ACC112 (cell line): ENCODE results near the gene GNAO1.

Source experiments
- H2AFZ ChIP-seq: fragments of 200-600 bp; sonication (generic); one replicate; pipeline ENCODE4 v1.6.0; 2017; ENCODE audit warnings: antibody characterized with exemption, low read length; ENCODE audit not compliant: unreplicated experiment
- H3K27ac ChIP-seq: fragments of 200-600 bp; sonication (generic); 2 replicates; pipeline ENCODE4 v1.5.1; 2014; ENCODE audit warnings: low read depth, mild to moderate bottlenecking, antibody characterized with exemption, low read length, moderate library complexity
- H3K27me3 ChIP-seq: fragments of 200-600 bp; sonication (generic); 2 replicates; pipeline ENCODE4 v1.6.1; 2014; ENCODE audit warnings: mild to moderate bottlenecking, antibody characterized with exemption, low read length, moderate library complexity, mixed read lengths; ENCODE audit not compliant: insufficient read depth
- H3K36me3 ChIP-seq: fragments of 200-600 bp; sonication (generic); 2 replicates; pipeline ENCODE4 v1.6.1; 2016; ENCODE audit warnings: mild to moderate bottlenecking, antibody characterized with exemption, low read length, moderate library complexity, mixed read lengths; ENCODE audit not compliant: insufficient read depth
- H3K4me1 ChIP-seq: fragments of 200-600 bp; sonication (generic); one replicate; pipeline ENCODE4 v1.6.1; 2016; ENCODE audit warnings: low read length, mixed read lengths; ENCODE audit not compliant: insufficient read depth, unreplicated experiment, control insufficient read depth
- H3K4me3 ChIP-seq: fragments of 200-600 bp; sonication (generic); 2 replicates; pipeline ENCODE4 v1.5.1; 2014; ENCODE audit warnings: mild to moderate bottlenecking, low read depth, low read length
- H3K79me2 ChIP-seq: fragments of 200-600 bp; sonication (generic); one replicate; pipeline ENCODE4 v1.6.0; 2016; ENCODE audit warnings: low read length; ENCODE audit not compliant: control insufficient read depth, unreplicated experiment, insufficient read depth

Gene GNAO1

GRCh38 chr16:56357241-56357764, 166.0 kb downstream of the GNAO1 start:
- no peaks in the 10 kb centered on the region for H3K27me3 ChIP-seq
- no peaks in the 10 kb centered on the region for H3K79me2 ChIP-seq
- peak overlapping the region; percentile 79 for H2AFZ ChIP-seq
- peak overlapping the region; percentile 63 for H3K4me3 ChIP-seq
- peak overlapping the region; percentile 75 for H3K27ac ChIP-seq
- no peaks in the 10 kb centered on the region for H3K36me3 ChIP-seq
- H3K4me1 ChIP-seq: peaks cover 11% of the 10 kb centered on the region

GRCh38 chr16:56357765-56358322, 166.6 kb downstream of the GNAO1 start:
- Histone ChIP-seq H2AFZ (peak overlapping the region; percentile 79), H3K27ac (peak overlapping the region; percentile 75), H3K4me1 (peaks cover 11% of the 10 kb centered on the region), H3K4me3 (peak overlapping the region; percentile 63; the same call in 1 of the 2 replicates), H3K79me2 (no peaks in the 10 kb centered on the region), H3K27me3 (no peaks in the 10 kb centered on the region), H3K36me3 (no peaks in the 10 kb centered on the region)

- Histone ChIP-seq H2AFZ (no peak overlapping the region), H3K4me1 (peaks cover 11% of the 10 kb centered on the region), H3K27me3 (no peaks in the 10 kb centered on the region), H3K36me3 (no peaks in the 10 kb centered on the region; the same call in 1 of the 2 replicates), H3K4me3 (no peak overlapping the region), H3K27ac (no peak overlapping the region), H3K79me2 (no peaks in the 10 kb centered on the region)
These were observed 169.1 kb downstream of the GNAO1 start for GRCh38 chr16:56360117-56361008.

DNA sequence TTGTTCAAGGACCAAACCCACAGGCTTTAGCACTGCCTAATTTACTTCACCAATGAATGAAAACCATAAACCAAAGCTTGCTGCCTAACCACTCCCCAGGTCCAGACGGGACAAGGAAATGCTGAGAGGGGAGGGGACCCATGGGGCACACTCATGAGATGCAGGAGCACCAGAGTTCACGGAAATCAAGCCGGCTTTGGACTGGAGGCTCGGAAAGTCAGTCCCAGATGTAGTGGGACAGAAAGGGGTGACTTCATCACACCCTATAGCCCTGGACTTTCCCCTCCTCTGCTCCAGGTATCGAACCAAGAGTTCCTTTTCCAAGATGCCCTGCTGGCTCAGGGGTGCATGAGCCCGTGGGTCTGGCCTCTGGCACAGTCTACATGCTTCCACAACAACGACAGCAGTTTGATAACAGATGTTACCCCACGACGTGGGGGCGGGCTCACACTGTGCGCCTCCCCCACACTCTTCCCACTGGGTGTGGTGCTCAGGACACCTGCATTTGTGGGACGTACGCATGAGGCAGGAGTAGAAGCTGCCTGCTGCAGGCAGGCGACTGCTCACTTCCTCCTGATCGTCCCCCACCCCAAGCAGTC, 170.9 kb downstream of the GNAO1 start:
- H2AFZ ChIP-seq: no peak overlapping the region
- peaks cover 7% of the 10 kb centered on the region for H3K4me1 ChIP-seq

DNA sequence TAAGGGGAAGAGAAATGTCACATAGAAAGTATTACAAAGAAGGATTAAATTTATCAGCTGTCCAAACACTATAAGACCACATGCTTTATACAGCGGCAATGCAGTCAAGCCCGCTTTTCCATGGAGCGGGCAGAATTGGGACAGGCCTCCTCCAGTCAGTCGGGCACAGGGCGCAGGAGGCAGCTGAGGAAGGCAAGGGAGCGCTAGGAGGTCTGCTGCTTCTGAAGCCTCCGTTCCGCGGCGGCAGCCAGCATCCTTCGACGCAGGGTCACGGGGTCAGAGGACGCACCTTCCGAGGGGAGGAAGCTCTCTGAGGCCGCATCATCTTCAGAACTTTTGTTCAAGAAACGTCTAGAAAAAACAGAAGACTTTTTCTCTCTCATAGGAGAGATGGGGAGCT, 171.4 kb downstream of the GNAO1 start:
- H3K4me1 ChIP-seq: peaks cover 1% of the 10 kb centered on the region
- no peaks in the 10 kb centered on the region for H3K27me3 ChIP-seq
- H3K36me3 ChIP-seq: peaks cover 4% of the 10 kb centered on the region; the same call in 1 of the 2 replicates
- H3K27ac ChIP-seq: no peak overlapping the region
- H3K4me3 ChIP-seq: no peak overlapping the region
- H3K79me2 ChIP-seq: no peaks in the 10 kb centered on the region
- no peak overlapping the region for H2AFZ ChIP-seq

More for the DNA sequence above, 170.9 kb downstream of the GNAO1 start:
- H3K27ac ChIP-seq: no peak overlapping the region
- H3K4me3 ChIP-seq: no peak overlapping the region
- no peaks in the 10 kb centered on the region; the same call in 1 of the 2 replicates for H3K36me3 ChIP-seq
- no peaks in the 10 kb centered on the region for H3K79me2 ChIP-seq
- no peaks in the 10 kb centered on the region for H3K27me3 ChIP-seq

DNA sequence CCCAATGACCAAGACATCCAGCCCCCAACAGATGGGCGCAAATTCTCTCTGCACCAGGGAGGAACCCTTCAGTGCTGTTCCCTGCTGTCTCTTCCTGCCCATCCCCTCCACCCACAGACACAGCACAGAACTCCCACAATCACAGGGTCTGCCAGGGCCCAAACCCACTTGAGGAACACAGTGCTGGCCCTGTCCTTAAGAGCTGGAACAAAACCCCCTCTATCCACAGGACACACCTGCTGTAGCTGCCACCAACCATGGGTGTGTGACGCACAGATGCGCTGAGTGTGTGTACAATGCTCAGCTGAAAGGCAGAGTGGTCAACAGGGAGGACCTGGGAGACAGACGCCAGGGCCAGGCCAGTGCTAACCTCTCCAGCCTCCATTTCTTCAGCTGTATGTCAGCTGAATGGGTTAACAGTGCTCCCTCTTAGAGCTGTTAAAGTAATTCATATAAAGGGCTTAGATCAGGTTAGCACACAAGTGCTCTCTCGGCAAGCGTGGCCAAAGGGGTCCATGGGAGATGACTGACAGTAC, 172.0 kb downstream of the GNAO1 start:
- peaks cover 5% of the 10 kb centered on the region; the same call in 1 of the 2 replicates for H3K36me3 ChIP-seq

DNA sequence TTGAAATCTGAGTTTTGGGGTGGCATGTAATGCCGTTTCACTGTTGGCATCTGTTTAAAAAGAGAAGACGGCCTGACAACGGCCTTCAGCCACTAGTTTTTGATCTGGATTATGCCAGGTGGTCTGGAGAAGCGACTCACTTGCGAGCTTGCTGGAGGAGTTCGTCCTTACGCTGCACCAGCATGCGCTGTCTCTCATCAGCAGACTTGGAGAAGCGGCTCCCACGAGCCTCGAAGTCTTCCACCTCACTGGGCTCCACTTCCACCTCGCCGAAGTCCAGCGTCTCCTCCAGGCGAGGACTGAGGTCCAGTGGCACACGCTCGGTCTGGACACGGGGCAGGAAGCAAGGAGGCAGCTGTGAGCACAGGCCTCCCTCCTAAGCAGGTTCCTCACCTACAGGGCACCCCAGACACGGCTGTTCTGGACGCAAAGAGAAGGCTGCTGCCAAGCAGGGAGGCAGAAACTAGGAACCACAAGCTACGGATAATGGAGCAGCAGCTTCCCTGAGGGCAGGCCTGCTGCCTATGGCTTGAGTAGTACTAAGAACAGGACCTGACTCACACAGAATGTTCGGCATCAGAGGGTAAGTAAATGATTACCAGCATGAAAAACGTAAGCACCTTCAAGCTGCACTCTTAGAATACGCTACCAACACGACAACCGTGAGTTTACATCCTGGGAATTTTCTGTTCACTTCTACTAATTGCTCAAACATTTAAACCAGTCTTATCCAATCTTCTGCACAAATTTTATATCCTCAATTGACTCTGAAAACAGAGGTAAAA, 172.7 kb downstream of the GNAO1 start:
- Histone ChIP-seq H3K27ac (no peak overlapping the region), H3K36me3 (peaks cover 12% of the 10 kb centered on the region), H3K4me1 (no peaks in the 10 kb centered on the region), H3K4me3 (no peak overlapping the region), H2AFZ (no peak overlapping the region), H3K27me3 (no peaks in the 10 kb centered on the region), H3K79me2 (no peaks in the 10 kb centered on the region)

More for the DNA sequence above, 172.0 kb downstream of the GNAO1 start:
- no peaks in the 10 kb centered on the region for H3K27me3 ChIP-seq
- H3K4me1 ChIP-seq: no peaks in the 10 kb centered on the region
- no peak overlapping the region for H3K4me3 ChIP-seq
- H3K27ac ChIP-seq: no peak overlapping the region
- no peaks in the 10 kb centered on the region for H3K79me2 ChIP-seq
- H2AFZ ChIP-seq: no peak overlapping the region

- Histone ChIP-seq H3K4me1 (no peaks in the 10 kb centered on the region), H2AFZ (no peak overlapping the region), H3K4me3 (no peak overlapping the region), H3K27me3 (no peaks in the 10 kb centered on the region), H3K27ac (no peak overlapping the region), H3K36me3 (peaks cover 17% of the 10 kb centered on the region), H3K79me2 (peaks cover 2% of the 10 kb centered on the region)
These were observed 173.6 kb downstream of the GNAO1 start for GRCh38 chr16:56364865-56365264.

- Histone ChIP-seq H2AFZ (no peak overlapping the region), H3K27ac (no peak overlapping the region), H3K27me3 (no peaks in the 10 kb centered on the region), H3K4me1 (peaks cover 1% of the 10 kb centered on the region), H3K36me3 (peaks cover 17% of the 10 kb centered on the region), H3K79me2 (peaks cover 2% of the 10 kb centered on the region), H3K4me3 (no peak overlapping the region)
These were observed 174.3 kb downstream of the GNAO1 start for GRCh38 chr16:56365552-56365951.

- peaks cover 17% of the 10 kb centered on the region for H3K36me3 ChIP-seq
These were observed 175.7 kb downstream of the GNAO1 start for GRCh38 chr16:56366945-56367344.

More at GRCh38 chr16:56366945-56367344, 175.7 kb downstream of the GNAO1 start:
- no peak overlapping the region for H3K4me3 ChIP-seq
- H3K79me2 ChIP-seq: peaks cover 2% of the 10 kb centered on the region
- no peak overlapping the region for H3K27ac ChIP-seq
- H2AFZ ChIP-seq: no peak overlapping the region
- H3K4me1 ChIP-seq: peaks cover 12% of the 10 kb centered on the region
- H3K27me3 ChIP-seq: no peaks in the 10 kb centered on the region
